AG04449 (cell line): Measurements from ENCODE around the gene HEXIM1.

Experiments
- CTCF ChIA-PET: fragments of 350-600 bp; formaldehyde crosslinking; extraction: SDS; loops from one replicate; lab custom pipeline; 2021; ENCODE audit warnings: antibody characterized with exemption; lab: Yijun Ruan, JAX
- POLR2A ChIA-PET: fragments of 400-600, 350-600 bp; formaldehyde crosslinking; extraction: SDS; loops from one replicate; lab custom pipeline; 2020; ENCODE audit warnings: antibody characterized with exemption, inconsistent platforms; lab: Yijun Ruan, JAX
- DNase-seq: peaks from one replicate; pipeline ENCODE4 v3.0.0-alpha.2; 2010; ENCODE audit warnings: low read depth, low spot score
- H3K4me3 ChIP-seq: 2 replicates; pipeline ENCODE4 v1.5.1; 2011; ENCODE audit warnings: low read depth, mild to moderate bottlenecking, control low read depth, low read length
- TF ChIP-seq, protein P1 (sequence below): IDR thresholded peaks from one replicate; pipeline ENCODE4 v1.5.1; 2011; ENCODE audit warnings: mild to moderate bottlenecking, moderate library complexity, low read length, control low read depth, inconsistent platforms; ENCODE audit not compliant: insufficient read depth; ENCODE audit errors: missing control alignments

Gene HEXIM1

DNA sequence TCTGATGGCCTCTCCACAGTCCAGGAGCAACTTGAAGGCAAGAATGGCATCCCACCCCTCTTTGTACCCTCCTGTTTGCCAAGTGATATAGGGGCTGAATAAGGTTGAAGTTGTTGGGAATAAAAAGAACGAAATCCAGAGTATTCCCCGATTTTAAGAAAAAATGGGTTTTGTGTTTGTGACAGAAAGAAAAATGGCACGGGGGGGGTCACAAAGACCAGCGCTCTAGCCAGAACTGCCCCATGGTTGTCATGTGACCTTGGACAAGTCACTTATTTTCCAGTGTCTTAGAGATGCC lies 1.7 kb upstream of the HEXIM1 start:
- ChIA-PET CTCF (interaction anchor here (3.8 to 19.9 kb wide), 2 partner anchors 11 to 53 kb away, joined by 75 to 399 read pairs; partner anchors contain the start of gene ACBD4), POLR2A (interaction anchor here (0.8 kb wide), 1 partner anchor 243 kb away, joined by 3 read pairs; a partner anchor contains a TSS)
- TF ChIP-seq, protein P1, sequence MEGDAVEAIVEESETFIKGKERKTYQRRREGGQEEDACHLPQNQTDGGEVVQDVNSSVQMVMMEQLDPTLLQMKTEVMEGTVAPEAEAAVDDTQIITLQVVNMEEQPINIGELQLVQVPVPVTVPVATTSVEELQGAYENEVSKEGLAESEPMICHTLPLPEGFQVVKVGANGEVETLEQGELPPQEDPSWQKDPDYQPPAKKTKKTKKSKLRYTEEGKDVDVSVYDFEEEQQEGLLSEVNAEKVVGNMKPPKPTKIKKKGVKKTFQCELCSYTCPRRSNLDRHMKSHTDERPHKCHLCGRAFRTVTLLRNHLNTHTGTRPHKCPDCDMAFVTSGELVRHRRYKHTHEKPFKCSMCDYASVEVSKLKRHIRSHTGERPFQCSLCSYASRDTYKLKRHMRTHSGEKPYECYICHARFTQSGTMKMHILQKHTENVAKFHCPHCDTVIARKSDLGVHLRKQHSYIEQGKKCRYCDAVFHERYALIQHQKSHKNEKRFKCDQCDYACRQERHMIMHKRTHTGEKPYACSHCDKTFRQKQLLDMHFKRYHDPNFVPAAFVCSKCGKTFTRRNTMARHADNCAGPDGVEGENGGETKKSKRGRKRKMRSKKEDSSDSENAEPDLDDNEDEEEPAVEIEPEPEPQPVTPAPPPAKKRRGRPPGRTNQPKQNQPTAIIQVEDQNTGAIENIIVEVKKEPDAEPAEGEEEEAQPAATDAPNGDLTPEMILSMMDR: no peak
- DNase-seq: no peak
- H3K4me3 ChIP-seq: peak overlapping the region; percentile 72

DNA sequence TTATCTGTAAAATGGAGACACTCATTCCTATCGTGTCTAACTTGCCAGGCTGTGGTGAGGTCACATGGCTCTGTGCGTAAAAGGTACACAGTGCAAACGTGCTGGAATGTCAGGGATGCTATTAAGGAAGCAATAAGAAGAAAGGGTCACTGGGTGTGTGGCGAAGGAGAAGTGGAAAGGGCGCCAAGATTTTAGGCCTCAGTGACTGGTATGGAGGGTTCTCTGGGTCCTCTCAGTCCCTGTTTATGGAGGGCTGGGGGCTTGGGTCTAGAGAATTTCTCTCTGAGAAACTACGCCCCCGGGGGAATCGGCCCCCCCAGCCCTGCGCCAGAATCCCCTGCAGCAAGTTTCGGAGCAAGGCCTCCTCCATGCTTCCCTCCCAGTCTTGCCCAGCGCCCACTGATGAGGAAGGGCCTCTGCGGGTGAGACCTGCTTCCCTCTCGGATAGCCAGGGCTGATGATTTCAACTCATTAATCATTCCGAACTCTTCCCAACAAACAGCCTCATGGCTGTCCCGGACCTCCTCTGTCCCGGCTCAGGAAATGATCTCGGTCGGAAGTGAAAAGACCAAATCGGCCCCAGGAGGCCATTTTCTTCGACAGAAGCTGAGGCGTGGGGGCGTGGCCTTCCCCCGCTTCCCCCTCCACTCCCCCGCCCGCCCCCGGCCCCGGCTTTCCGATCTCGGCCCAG lies 1.2 kb upstream of the HEXIM1 start:
- peak overlapping the region; percentile 72 for H3K4me3 ChIP-seq
- TF ChIP-seq, protein P1: no peak
- DNase-seq: no peak
- ChIA-PET CTCF (interaction anchor here (3.8 to 19.9 kb wide), 4 partner anchors 12 to 52 kb away, joined by 75 to 399 read pairs (median 176); partner anchors contain the start of genes ACBD4, HEXIM2 and PLCD3), POLR2A (interaction anchor here (4.0 to 6.4 kb wide), 3 partner anchors 11 to 25 kb away, joined by 56 to 308 read pairs (median 66); partner anchors contain the start of genes ACBD4 and HEXIM2)

DNA sequence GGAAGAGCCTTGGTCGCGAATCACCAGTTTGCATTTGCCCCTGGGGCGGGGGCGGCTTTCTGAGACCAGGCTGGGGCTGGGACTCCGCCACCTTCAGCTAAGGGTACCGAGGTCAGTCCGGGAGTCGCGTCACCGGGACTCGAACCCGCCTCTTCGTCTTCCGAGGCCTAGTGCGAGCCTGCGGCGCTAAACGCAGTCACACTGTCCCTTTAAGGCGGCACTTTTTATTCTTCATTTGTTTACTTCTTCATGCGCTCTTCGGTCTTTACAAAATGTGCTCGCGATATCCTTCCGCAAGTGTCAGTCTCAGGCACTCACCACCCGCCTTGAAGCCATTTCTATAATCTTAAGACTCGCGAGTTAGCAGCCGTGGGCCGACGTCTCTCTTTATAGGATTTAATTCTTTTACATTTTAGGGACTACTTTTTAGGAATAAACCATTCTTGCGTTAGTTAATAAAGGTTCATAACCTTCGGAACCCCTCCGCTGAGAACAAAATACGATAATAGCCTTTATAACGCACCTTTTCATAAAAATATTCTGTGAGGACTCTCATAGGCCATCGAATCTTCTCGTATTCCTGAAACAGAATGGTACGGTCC lies 593 bp upstream of the HEXIM1 start:
- CTCF ChIA-PET: interaction anchor here (1.3 to 19.9 kb wide), 6 partner anchors 13 to 72 kb away, joined by 3 to 399 read pairs (median 64); partner anchors contain the start of genes ACBD4, HEXIM2 and PLCD3
- H3K4me3 ChIP-seq: peak overlapping the region; percentile 72
- POLR2A ChIA-PET: interaction anchor here (0.6 to 6.4 kb wide), 24 partner anchors 8 to 1158 kb away, joined by 3 to 308 read pairs (median 6); partner anchors contain the start of genes ACBD4, HEXIM2 and NMT1
- TF ChIP-seq, protein P1: no peak
- DNase-seq: peak; percentile 92

DNA sequence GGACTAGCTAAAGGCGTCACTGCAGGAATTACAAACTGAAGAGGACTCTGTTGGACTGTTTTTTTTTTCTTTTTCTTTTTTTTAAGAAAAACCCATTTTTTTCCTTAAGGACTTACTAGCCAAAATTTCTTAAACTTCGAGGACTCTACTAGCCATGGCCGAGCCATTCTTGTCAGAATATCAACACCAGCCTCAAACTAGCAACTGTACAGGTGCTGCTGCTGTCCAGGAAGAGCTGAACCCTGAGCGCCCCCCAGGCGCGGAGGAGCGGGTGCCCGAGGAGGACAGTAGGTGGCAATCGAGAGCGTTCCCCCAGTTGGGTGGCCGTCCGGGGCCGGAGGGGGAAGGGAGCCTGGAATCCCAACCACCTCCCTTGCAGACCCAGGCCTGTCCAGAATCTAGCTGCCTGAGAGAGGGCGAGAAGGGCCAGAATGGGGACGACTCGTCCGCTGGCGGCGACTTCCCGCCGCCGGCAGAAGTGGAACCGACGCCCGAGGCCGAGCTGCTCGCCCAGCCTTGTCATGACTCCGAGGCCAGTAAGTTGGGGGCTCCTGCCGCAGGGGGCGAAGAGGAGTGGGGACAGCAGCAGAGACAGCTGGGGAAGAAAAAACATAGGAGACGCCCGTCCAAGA lies 878 bp downstream of the HEXIM1 start:
- peak overlapping the region; percentile 98 for H3K4me3 ChIP-seq
- no peak for DNase-seq
- POLR2A ChIA-PET: interaction anchor here (0.6 to 6.4 kb wide), 34 partner anchors 8 to 351 kb away, joined by 3 to 308 read pairs (median 4); partner anchors contain the start of genes ACBD4, FMNL1, HEXIM2 and NMT1
- TF ChIP-seq, protein P1: peak; percentile 95
- CTCF ChIA-PET: interaction anchor here (0.7 to 19.9 kb wide), 18 partner anchors 8 to 236 kb away, joined by 3 to 399 read pairs (median 4); partner anchors contain the start of genes ACBD4, HEXIM2 and PLCD3

DNA sequence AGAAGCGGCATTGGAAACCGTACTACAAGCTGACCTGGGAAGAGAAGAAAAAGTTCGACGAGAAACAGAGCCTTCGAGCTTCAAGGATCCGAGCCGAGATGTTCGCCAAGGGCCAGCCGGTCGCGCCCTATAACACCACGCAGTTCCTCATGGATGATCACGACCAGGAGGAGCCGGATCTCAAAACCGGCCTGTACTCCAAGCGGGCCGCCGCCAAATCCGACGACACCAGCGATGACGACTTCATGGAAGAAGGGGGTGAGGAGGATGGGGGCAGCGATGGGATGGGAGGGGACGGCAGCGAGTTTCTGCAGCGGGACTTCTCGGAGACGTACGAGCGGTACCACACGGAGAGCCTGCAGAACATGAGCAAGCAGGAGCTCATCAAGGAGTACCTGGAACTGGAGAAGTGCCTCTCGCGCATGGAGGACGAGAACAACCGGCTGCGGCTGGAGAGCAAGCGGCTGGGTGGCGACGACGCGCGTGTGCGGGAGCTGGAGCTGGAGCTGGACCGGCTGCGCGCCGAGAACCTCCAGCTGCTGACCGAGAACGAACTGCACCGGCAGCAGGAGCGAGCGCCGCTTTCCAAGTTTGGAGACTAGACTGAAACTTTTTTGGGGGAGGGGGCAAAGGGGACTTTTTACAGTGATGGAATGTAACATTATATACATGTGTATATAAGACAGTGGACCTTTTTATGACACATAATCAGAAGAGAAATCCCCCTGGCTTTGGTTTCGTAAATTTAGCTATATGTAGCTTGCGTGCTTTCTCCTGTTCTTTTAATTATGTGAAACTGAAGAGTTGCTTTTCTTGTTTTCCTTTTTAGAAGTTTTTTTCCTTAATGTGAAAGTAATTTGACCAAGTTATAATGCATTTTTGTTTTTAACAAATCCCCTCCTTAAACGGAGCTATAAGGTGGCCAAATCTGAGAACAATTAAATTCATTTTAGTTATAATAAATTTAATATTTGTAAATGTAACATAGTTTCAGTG lies 1.7 kb downstream of the HEXIM1 start:
- TF ChIP-seq, protein P1: no peak
- DNase-seq: no peak
- POLR2A ChIA-PET: interaction anchor here (0.6 to 6.4 kb wide), 17 partner anchors 11 to 235 kb away, joined by 3 to 308 read pairs (median 9); partner anchors contain the start of genes ACBD4, FMNL1, HEXIM2 and NMT1
- peak overlapping the region; percentile 98 for H3K4me3 ChIP-seq
- CTCF ChIA-PET: interaction anchor here (0.9 to 19.9 kb wide), 17 partner anchors 10 to 229 kb away, joined by 3 to 399 read pairs (median 4); partner anchors contain the start of genes ACBD4, HEXIM2 and PLCD3
